Measurements from ENCODE around the gene PDHX. TPM values are rescaled to one million over a fixed set of nuclear protein-coding genes. Genes with fewer than 3 reads are reported as not detected.

Gene PDHX
- total RNA-seq, 1 experiment from 2014 or later: 43.4 TPM

GRCh38 chr11:34886609-34887008, 29.8 kb upstream of the PDHX start (continued):
- no peak for TF ChIP-seq HMGXB4 (CRISPR knock-in tag; IDR thresholded peaks at IDR 0.05)
- TF ChIP-seq TP53 (CRISPR knock-in tag; IDR thresholded peaks at IDR 0.05): no peak
- TF ChIP-seq ZNF423 (CRISPR knock-in tag; IDR thresholded peaks at IDR 0.05): no peak
- no peak for TF ChIP-seq CDX4 (CRISPR knock-in tag; IDR thresholded peaks at IDR 0.05; ENCODE audit: borderline replicate concordance)
- TF ChIP-seq CREM (CRISPR knock-in tag; IDR thresholded peaks at IDR 0.05): no peak
- TF ChIP-seq ZNF138 (CRISPR knock-in tag; conservative IDR thresholded peaks at IDR 0.05): no peak
- TF ChIP-seq, protein P1, sequence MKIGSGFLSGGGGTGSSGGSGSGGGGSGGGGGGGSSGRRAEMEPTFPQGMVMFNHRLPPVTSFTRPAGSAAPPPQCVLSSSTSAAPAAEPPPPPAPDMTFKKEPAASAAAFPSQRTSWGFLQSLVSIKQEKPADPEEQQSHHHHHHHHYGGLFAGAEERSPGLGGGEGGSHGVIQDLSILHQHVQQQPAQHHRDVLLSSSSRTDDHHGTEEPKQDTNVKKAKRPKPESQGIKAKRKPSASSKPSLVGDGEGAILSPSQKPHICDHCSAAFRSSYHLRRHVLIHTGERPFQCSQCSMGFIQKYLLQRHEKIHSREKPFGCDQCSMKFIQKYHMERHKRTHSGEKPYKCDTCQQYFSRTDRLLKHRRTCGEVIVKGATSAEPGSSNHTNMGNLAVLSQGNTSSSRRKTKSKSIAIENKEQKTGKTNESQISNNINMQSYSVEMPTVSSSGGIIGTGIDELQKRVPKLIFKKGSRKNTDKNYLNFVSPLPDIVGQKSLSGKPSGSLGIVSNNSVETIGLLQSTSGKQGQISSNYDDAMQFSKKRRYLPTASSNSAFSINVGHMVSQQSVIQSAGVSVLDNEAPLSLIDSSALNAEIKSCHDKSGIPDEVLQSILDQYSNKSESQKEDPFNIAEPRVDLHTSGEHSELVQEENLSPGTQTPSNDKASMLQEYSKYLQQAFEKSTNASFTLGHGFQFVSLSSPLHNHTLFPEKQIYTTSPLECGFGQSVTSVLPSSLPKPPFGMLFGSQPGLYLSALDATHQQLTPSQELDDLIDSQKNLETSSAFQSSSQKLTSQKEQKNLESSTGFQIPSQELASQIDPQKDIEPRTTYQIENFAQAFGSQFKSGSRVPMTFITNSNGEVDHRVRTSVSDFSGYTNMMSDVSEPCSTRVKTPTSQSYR (CRISPR knock-in tag; IDR thresholded peaks at IDR 0.05): no peak
- no peak for TF ChIP-seq EMX1 (CRISPR knock-in tag; IDR thresholded peaks at IDR 0.05)
- TF ChIP-seq, protein P2, sequence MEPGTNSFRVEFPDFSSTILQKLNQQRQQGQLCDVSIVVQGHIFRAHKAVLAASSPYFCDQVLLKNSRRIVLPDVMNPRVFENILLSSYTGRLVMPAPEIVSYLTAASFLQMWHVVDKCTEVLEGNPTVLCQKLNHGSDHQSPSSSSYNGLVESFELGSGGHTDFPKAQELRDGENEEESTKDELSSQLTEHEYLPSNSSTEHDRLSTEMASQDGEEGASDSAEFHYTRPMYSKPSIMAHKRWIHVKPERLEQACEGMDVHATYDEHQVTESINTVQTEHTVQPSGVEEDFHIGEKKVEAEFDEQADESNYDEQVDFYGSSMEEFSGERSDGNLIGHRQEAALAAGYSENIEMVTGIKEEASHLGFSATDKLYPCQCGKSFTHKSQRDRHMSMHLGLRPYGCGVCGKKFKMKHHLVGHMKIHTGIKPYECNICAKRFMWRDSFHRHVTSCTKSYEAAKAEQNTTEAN (CRISPR knock-in tag; IDR thresholded peaks at IDR 0.05): no peak
- no peak for TF ChIP-seq ZNF317 (CRISPR knock-in tag; IDR thresholded peaks at IDR 0.05; ENCODE audit: borderline replicate concordance, low read depth)
- TF ChIP-seq ZNF396 (CRISPR knock-in tag; IDR thresholded peaks at IDR 0.05; ENCODE audit: borderline replicate concordance): no peak
- TF ChIP-seq NFYB (CRISPR knock-in tag; conservative IDR thresholded peaks at IDR 0.05; ENCODE audit: low read depth): no peak
- TF ChIP-seq ZNF263 (CRISPR knock-in tag; IDR thresholded peaks at IDR 0.05; ENCODE audit: low read depth): no peak
- no peak for TF ChIP-seq HMGA2 (CRISPR knock-in tag; IDR thresholded peaks at IDR 0.05)
- no peak for TF ChIP-seq ZNF416 (CRISPR knock-in tag; IDR thresholded peaks at IDR 0.05)
- TF ChIP-seq GRHL2 (CRISPR knock-in tag; IDR thresholded peaks at IDR 0.05; ENCODE audit: insufficient replicate concordance, severe bottlenecking): no peak

GRCh38 chr11:34887260-34887659, 29.2 kb upstream of the PDHX start:
- ATAC-seq: no peak

More at GRCh38 chr11:34887260-34887659, 29.2 kb upstream of the PDHX start:
- no peaks in the 10 kb centered on the region for H3K27me3 Mint-ChIP-seq (ENCODE audit: low read depth)
- H3K27ac Mint-ChIP-seq: no peak overlapping the region
- peaks cover 8% of the 10 kb centered on the region for H3K36me3 Mint-ChIP-seq
- no peaks in the 10 kb centered on the region for H3K9me3 Mint-ChIP-seq
- H3K4me1 Mint-ChIP-seq: no peaks in the 10 kb centered on the region
- CTCF ChIA-PET: no interaction called here
- no peak for DNase-seq (ENCODE audit: low spot score)
- TF ChIP-seq, protein P3, sequence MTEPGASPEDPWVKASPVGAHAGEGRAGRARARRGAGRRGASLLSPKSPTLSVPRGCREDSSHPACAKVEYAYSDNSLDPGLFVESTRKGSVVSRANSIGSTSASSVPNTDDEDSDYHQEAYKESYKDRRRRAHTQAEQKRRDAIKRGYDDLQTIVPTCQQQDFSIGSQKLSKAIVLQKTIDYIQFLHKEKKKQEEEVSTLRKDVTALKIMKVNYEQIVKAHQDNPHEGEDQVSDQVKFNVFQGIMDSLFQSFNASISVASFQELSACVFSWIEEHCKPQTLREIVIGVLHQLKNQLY (CRISPR knock-in tag; IDR thresholded peaks at IDR 0.05): no peak
- no peak for TF ChIP-seq SOX15 (CRISPR knock-in tag; IDR thresholded peaks at IDR 0.05)
- TF ChIP-seq GRHL2 (CRISPR knock-in tag; IDR thresholded peaks at IDR 0.05; ENCODE audit: insufficient replicate concordance, severe bottlenecking): no peak
- no peak for TF ChIP-seq HMGA2 (CRISPR knock-in tag; IDR thresholded peaks at IDR 0.05)
- no peak for TF ChIP-seq NFE2L1 (CRISPR knock-in tag; IDR thresholded peaks at IDR 0.05)
- TF ChIP-seq, protein P4, sequence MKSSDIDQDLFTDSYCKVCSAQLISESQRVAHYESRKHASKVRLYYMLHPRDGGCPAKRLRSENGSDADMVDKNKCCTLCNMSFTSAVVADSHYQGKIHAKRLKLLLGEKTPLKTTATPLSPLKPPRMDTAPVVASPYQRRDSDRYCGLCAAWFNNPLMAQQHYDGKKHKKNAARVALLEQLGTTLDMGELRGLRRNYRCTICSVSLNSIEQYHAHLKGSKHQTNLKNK (CRISPR knock-in tag; IDR thresholded peaks at IDR 0.05): no peak
- TF ChIP-seq RELA (CRISPR knock-in tag; IDR thresholded peaks at IDR 0.05; ENCODE audit: borderline replicate concordance): no peak
- TF ChIP-seq ZNF232 (CRISPR knock-in tag; IDR thresholded peaks at IDR 0.05): no peak
- no peak for TF ChIP-seq JAZF1 (CRISPR knock-in tag; IDR thresholded peaks at IDR 0.05)
- TF ChIP-seq ZNF416 (CRISPR knock-in tag; IDR thresholded peaks at IDR 0.05): no peak
- no peak for TF ChIP-seq ZNF317 (CRISPR knock-in tag; IDR thresholded peaks at IDR 0.05; ENCODE audit: borderline replicate concordance, low read depth)
- TF ChIP-seq ZNF263 (CRISPR knock-in tag; IDR thresholded peaks at IDR 0.05; ENCODE audit: low read depth): no peak
- no peak for TF ChIP-seq NR2C2 (CRISPR knock-in tag; IDR thresholded peaks at IDR 0.05)
- TF ChIP-seq ETV6 (CRISPR knock-in tag; IDR thresholded peaks at IDR 0.05): no peak
- TF ChIP-seq, protein P5, sequence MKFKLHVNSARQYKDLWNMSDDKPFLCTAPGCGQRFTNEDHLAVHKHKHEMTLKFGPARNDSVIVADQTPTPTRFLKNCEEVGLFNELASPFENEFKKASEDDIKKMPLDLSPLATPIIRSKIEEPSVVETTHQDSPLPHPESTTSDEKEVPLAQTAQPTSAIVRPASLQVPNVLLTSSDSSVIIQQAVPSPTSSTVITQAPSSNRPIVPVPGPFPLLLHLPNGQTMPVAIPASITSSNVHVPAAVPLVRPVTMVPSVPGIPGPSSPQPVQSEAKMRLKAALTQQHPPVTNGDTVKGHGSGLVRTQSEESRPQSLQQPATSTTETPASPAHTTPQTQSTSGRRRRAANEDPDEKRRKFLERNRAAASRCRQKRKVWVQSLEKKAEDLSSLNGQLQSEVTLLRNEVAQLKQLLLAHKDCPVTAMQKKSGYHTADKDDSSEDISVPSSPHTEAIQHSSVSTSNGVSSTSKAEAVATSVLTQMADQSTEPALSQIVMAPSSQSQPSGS (CRISPR knock-in tag; IDR thresholded peaks at IDR 0.05; ENCODE audit: borderline replicate concordance, low read depth): no peak
- POLR2A ChIA-PET: no interaction called here
- no peak overlapping the region for H3K4me3 Mint-ChIP-seq
